Measurements from ENCODE around the gene ANXA3. TPM values are rescaled to one million over a fixed set of nuclear protein-coding genes. Genes with fewer than 3 reads are reported as not detected.

The ANXA3 gene
- total RNA-seq, 1 experiment from 2014 or later: 12.0 TPM

GRCh38 chr4:78629991-78630541 lies 78.5 kb downstream of the ANXA3 start:
- ATAC-seq (no peak), DNase-seq (ENCODE audit: low spot score) (no peak)
- no peaks in the 10 kb centered on the region for H3K9me3 Mint-ChIP-seq
- no peaks in the 10 kb centered on the region for H3K4me1 Mint-ChIP-seq
- no peaks in the 10 kb centered on the region for H3K27me3 Mint-ChIP-seq (ENCODE audit: low read depth)
- POLR2A ChIA-PET: no interaction called here
- TF ChIP-seq ZNF512 (CRISPR knock-in tag; IDR thresholded peaks at IDR 0.05; ENCODE audit: borderline replicate concordance): no peak
- TF ChIP-seq JAZF1 (CRISPR knock-in tag; IDR thresholded peaks at IDR 0.05): no peak
- no peak for TF ChIP-seq PRDM15 (CRISPR knock-in tag; IDR thresholded peaks at IDR 0.05)
- TF ChIP-seq NR2C2 (CRISPR knock-in tag; IDR thresholded peaks at IDR 0.05): no peak
- TF ChIP-seq MLX (CRISPR knock-in tag; IDR thresholded peaks at IDR 0.05): no peak
- no peak for TF ChIP-seq NFYB (CRISPR knock-in tag; conservative IDR thresholded peaks at IDR 0.05; ENCODE audit: low read depth)
- TF ChIP-seq JUN (CRISPR knock-in tag; IDR thresholded peaks at IDR 0.05): no peak
- TF ChIP-seq CREM (CRISPR knock-in tag; IDR thresholded peaks at IDR 0.05): no peak
- TF ChIP-seq ZNF416 (CRISPR knock-in tag; IDR thresholded peaks at IDR 0.05): no peak
- no peak for TF ChIP-seq ZNF317 (CRISPR knock-in tag; IDR thresholded peaks at IDR 0.05; ENCODE audit: borderline replicate concordance, low read depth)
- no peak for TF ChIP-seq E2F1 (CRISPR knock-in tag; IDR thresholded peaks at IDR 0.05)
- no peak for TF ChIP-seq ZNF219 (CRISPR knock-in tag; IDR thresholded peaks at IDR 0.05; ENCODE audit: borderline replicate concordance)
- TF ChIP-seq ZMAT4 (CRISPR knock-in tag; IDR thresholded peaks at IDR 0.05): no peak
- TF ChIP-seq FOXP1 (CRISPR knock-in tag; IDR thresholded peaks at IDR 0.05; ENCODE audit: borderline replicate concordance): no peak
- no peak for TF ChIP-seq PREB (CRISPR knock-in tag; IDR thresholded peaks at IDR 0.05; ENCODE audit: borderline replicate concordance)
- TF ChIP-seq ESRRA (CRISPR knock-in tag; IDR thresholded peaks at IDR 0.05; ENCODE audit: borderline replicate concordance): no peak
- TF ChIP-seq ZNF671 (CRISPR knock-in tag; IDR thresholded peaks at IDR 0.05): no peak
- no peak for TF ChIP-seq ZNF423 (CRISPR knock-in tag; IDR thresholded peaks at IDR 0.05)
- CTCF ChIA-PET: no interaction called here
- no peak overlapping the region for H3K27ac Mint-ChIP-seq
- no peak overlapping the region for H3K4me3 Mint-ChIP-seq
- no peaks in the 10 kb centered on the region for H3K36me3 Mint-ChIP-seq
